GM19468 (cell line): ENCODE data around the gene ZNF334.

Experiments
- ATAC-seq: cut with Tn5 transposase; IDR thresholded peaks from one replicate; pipeline ENCODE4 v1.9.1; 2021; ENCODE audit warnings: mild to moderate bottlenecking, moderate library complexity, moderate number of reproducible peaks; ENCODE audit not compliant: unreplicated experiment; ENCODE audit errors: extremely low read depth

The ZNF334 gene

GRCh38 chr20:46546298-46546697 is 32.9 kb upstream of the ZNF334 start:
- ATAC-seq = no peak

- no peak for ATAC-seq
Measured at GRCh38 chr20:46545827-46546138, 32.4 kb upstream of the ZNF334 start.

GRCh38 chr20:46545077-46545826 is 31.9 kb upstream of the ZNF334 start:
- ATAC-seq = no peak

GRCh38 chr20:46544576-46544975 is 31.2 kb upstream of the ZNF334 start:
- ATAC-seq = no peak

GRCh38 chr20:46543959-46544358 is 30.6 kb upstream of the ZNF334 start:
- ATAC-seq = no peak

- no peak for ATAC-seq
Measured at GRCh38 chr20:46543033-46543432, 29.7 kb upstream of the ZNF334 start.

GRCh38 chr20:46541229-46541935 is 28.0 kb upstream of the ZNF334 start:
- ATAC-seq = no peak

GRCh38 chr20:46539113-46539512 is 25.8 kb upstream of the ZNF334 start:
- ATAC-seq = no peak

- ATAC-seq = no peak
Measured at GRCh38 chr20:46530640-46531039, 17.3 kb upstream of the ZNF334 start.

- ATAC-seq = no peak
Measured at GRCh38 chr20:46523696-46524328, 10.5 kb upstream of the ZNF334 start.

- ATAC-seq = no peak
Measured at GRCh38 chr20:46523108-46523507, 9.7 kb upstream of the ZNF334 start.

GRCh38 chr20:46520976-46521579 is 7.7 kb upstream of the ZNF334 start:
- no peak for ATAC-seq

GRCh38 chr20:46520540-46520939 is 7.2 kb upstream of the ZNF334 start:
- ATAC-seq = no peak

GRCh38 chr20:46519471-46520068 is 6.2 kb upstream of the ZNF334 start:
- ATAC-seq = no peak

GRCh38 chr20:46509523-46509922 is 3.8 kb downstream of the ZNF334 start:
- ATAC-seq = no peak

- no peak for ATAC-seq
Measured at GRCh38 chr20:46507760-46508407, 5.5 kb downstream of the ZNF334 start.

GRCh38 chr20:46505506-46505905 is 7.9 kb downstream of the ZNF334 start:
- ATAC-seq = no peak

GRCh38 chr20:46501961-46502360 is 11.4 kb downstream of the ZNF334 start:
- ATAC-seq = no peak

- no peak for ATAC-seq
Measured at GRCh38 chr20:46501337-46501942, 11.9 kb downstream of the ZNF334 start.

GRCh38 chr20:46494077-46494476 is 19.3 kb downstream of the ZNF334 start:
- no peak for ATAC-seq
